ENCODE results near the gene OFD1. TPM values are rescaled to one million over a fixed set of nuclear protein-coding genes. Genes with fewer than 3 reads are reported as not detected.

OFD1 gene
- total RNA-seq, 2 donors from 2014 or later: 27.5 to 36.6 TPM

- TF ChIP-seq CTCF (IDR thresholded peaks at IDR 0.05) (no peak), POLR2A (IDR thresholded peaks at IDR 0.05) (no peak)
- Histone ChIP-seq H3K4me1 (no peaks in the 10 kb centered on the region), H3K36me3 (replicated peaks in 1 of 2; ENCODE audit: insufficient read depth in 1 of 2, low read depth in 2 of 2) (no peaks in the 10 kb centered on the region)
Measured at GRCh38 chrX:13755254-13755653, 20.7 kb downstream of the OFD1 start.

GRCh38 chrX:13756381-13756780, 21.8 kb downstream of the OFD1 start:
- Histone ChIP-seq H3K9me3 (no peaks in the 10 kb centered on the region), H3K36me3 (replicated peaks in 1 of 2; ENCODE audit: insufficient read depth in 1 of 2, low read depth in 2 of 2) (peaks cover 0 to 2% of the 10 kb centered on the region in 2 donors), H3K4me1 (no peaks in the 10 kb centered on the region), H3K27ac (no peak overlapping the region), H3K4me3 (no peak overlapping the region), H3K27me3 (no peaks in the 10 kb centered on the region)
- intact Hi-C loops (cut with DNase I): no loop called here
- ATAC-seq (no peak), DNase-seq (no peak)
- WGBS, 2 donors: 87 to 91% methylated on average over 4 of the region's 4 CpGs
- TF ChIP-seq POLR2A (IDR thresholded peaks at IDR 0.05) (no peak), CTCF (IDR thresholded peaks at IDR 0.05) (no peak)

More at GRCh38 chrX:13755254-13755653, 20.7 kb downstream of the OFD1 start:
- 27 to 57% methylated on average over 1 of the region's 1 CpG for WGBS, 2 donors
- no peaks in the 10 kb centered on the region for H3K27me3 ChIP-seq
- H3K4me3 ChIP-seq: no peak overlapping the region
- ATAC-seq (no peak), DNase-seq (no peak)
- intact Hi-C loops (cut with DNase I): no loop called here
- H3K27ac ChIP-seq: no peak overlapping the region
- no peaks in the 10 kb centered on the region for H3K9me3 ChIP-seq

GRCh38 chrX:13759152-13759718, 24.7 kb downstream of the OFD1 start:
- no peak for ATAC-seq
- intact Hi-C loops (cut with DNase I): no loop called here
- Histone ChIP-seq H3K27ac (peak overlapping the region in 1 of 4 donors; percentile 28), H3K36me3 (replicated peaks in 1 of 2; ENCODE audit: insufficient read depth in 1 of 2, low read depth in 2 of 2) (peaks cover 0 to 2% of the 10 kb centered on the region in 2 donors), H3K4me3 (no peak overlapping the region), H3K27me3 (no peaks in the 10 kb centered on the region), H3K9me3 (no peaks in the 10 kb centered on the region), H3K4me1 (peaks cover under 1% of the 10 kb centered on the region)
- WGBS, 2 donors: 56 to 82% methylated on average over 6 to 8 of the region's 8 CpGs
- TF ChIP-seq CTCF (IDR thresholded peaks at IDR 0.05) (no peak), POLR2A (IDR thresholded peaks at IDR 0.05) (no peak)
- peak in 1 of 4 donors; percentile 8 for DNase-seq

GRCh38 chrX:13760426-13760825, 25.9 kb downstream of the OFD1 start:
- ATAC-seq: no peak
- peaks cover 0 to 2% of the 10 kb centered on the region in 2 donors for H3K36me3 ChIP-seq (replicated peaks in 1 of 2; ENCODE audit: insufficient read depth in 1 of 2, low read depth in 2 of 2)
- intact Hi-C loops (cut with DNase I): loop anchor here (10.0 kb wide), 1 partner anchor 244 kb away; no protein-coding TSS in a partner anchor
- no peak for TF ChIP-seq CTCF (IDR thresholded peaks at IDR 0.05)
- TF ChIP-seq POLR2A (IDR thresholded peaks at IDR 0.05): no peak
- WGBS, 2 donors: 69 to 91% methylated on average over 6 to 8 of the region's 13 CpGs
- no peak overlapping the region for H3K4me3 ChIP-seq
- no peaks in the 10 kb centered on the region for H3K27me3 ChIP-seq
- peaks cover 12% of the 10 kb centered on the region for H3K4me1 ChIP-seq
- DNase-seq: peak in 1 of 4 donors; percentile 7
- H3K27ac ChIP-seq: no peak overlapping the region
- no peaks in the 10 kb centered on the region for H3K9me3 ChIP-seq

Measured in body of pancreas (tissue), 4 donors.